NCI-H1105 treated with DMSO at 0.1 percent for 48 hours (cell line): ENCODE data around the gene KCNE3.

Source experiments
- DNase-seq: peaks from one replicate; lab custom pipeline; 2025; lab: John Stamatoyannopoulos, UW

The KCNE3 gene

DNA sequence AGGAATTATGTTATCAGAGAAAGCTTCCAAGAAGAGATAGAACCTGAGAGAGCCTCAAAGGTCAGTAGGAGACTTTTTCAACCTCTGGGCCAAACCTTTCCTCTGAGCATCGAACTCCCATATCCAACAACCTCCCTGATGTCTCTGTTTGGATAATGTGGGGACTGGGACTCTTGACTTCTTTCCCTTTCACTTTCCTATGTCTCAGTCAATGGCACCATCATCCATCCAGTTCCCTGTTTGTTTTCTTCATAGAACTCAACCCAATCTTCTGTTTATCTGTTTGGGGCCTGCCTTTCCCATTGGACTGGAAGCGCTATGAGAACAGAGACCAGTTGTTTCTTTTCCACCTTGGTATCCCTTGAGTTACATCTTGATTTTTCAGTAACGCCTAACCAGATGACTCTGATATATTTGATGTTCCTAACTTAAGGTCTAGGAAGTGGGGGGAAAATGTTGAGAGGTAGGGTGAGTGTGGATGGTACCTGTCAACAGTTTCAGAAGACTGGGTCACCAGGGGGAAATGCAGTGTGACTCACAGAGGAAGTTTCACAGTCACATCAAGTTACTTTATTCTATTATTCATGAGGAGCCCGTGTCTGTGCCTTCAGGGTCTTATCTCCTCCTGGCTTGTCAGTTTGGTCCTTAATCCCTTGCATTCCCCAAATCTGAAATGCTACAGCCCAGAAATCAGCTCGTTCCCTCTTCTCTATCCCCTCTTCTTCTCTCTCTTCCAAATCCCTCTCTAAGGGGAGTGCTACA, 4.5 kb upstream of the KCNE3 start:
- DNase-seq = no peak

GRCh38 chr11:74471037-74471436, 3.7 kb upstream of the KCNE3 start:
- no peak for DNase-seq

DNA sequence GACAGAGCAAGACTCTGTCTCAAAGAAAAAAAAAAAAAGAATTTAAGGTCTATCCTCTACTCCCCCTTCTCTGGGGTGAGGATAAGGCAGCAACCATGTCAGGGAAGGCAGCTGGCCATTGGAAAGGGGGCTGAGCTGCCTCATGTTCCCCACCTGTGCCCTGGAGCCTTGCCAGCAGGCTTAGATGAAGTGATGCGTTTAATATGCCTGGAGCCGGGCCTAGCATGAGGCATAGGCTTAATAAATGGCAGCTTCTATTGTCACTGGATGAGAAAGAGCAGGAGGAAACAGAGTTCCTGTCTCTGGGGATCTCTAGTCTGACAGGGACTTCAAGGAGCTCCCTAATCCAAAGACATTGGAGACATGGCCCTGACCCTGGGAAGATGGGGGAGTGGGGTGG, 3.2 kb upstream of the KCNE3 start:
- DNase-seq = peak; percentile 4

DNA sequence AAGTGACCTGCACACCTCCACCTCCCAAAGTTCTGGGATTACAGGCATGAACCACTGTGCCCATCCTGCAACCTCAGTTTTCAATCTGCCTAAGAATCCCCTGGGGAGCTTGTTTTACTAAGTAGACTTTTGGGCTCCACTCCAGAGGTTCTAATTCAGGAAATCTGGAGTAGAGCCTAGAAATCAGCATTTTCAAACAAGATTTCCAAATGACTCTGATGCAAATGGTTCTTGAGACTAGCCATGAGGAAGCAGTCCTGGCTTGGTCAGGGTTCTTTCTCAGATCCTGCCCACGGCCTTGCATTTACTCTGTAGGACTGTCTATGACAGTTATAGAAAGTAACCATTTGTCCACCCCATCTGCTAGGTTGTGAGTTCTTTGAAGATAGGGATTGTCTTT, 1.6 kb upstream of the KCNE3 start:
- DNase-seq = no peak

- no peak for DNase-seq
Observed at GRCh38 chr11:74468521-74468920, 1.2 kb upstream of the KCNE3 start.

DNA sequence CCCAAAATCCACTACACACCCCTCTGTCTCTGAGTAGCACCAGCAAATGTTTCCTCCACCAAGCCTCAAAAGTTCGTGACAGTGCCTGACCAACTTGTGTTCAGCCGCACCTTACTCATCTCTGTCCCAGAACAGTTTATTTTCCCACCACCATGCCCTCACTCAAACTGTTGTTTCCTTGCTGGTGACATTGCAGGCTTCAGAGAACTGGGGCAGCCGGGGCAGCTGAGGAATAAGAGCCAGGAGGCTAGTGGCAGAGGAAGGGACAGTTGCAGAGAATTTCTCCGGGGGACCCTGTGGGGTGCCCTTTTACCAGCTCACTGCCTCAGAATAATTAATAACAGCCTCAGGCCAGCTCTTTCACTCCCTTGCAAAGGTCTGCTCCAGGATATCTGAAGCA, 709 bp upstream of the KCNE3 start:
- no peak for DNase-seq

DNA sequence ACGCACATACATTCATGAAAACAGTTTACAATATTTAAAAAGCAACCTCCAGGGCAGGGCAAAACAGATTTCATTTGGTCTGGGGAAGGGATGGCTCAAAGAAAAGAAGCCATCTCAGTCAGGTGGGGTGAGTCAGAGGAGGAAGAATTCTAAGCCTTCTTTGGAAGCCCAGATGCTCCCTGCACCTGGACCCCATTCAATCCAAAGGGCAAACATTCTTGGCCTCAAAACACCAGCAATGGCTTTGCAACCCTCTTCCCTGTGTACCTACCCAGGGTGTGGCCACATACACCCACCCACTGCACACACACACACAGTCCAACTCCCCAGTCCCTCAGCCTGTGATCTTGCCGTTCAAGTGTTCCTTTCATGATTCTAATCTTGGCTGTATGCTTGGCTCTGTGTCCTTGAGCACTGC, 2.0 kb downstream of the KCNE3 start:
- DNase-seq = no peak

- DNase-seq = no peak
Observed at GRCh38 chr11:74464746-74465145, 2.6 kb downstream of the KCNE3 start.

DNA sequence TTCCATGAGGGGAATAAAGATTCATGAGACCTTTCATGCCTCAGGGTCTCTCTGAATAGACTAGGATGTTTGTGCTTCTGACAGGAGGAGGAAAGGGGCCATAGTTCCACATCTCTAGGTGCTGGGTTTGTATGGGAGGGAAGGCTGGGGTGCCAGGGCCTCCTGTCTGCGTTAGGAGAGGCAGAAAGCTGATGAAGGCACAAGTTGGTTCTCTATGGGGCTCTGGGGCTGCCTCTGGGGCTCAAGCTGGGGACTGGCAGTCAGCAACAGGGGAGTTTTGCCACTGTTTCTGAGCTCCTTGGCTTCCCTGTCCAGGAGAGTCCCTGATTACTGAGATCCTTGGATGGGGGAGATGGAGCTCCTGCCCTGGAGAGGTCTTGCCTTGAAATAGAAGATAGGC, 4.1 kb downstream of the KCNE3 start:
- no peak for DNase-seq

DNA sequence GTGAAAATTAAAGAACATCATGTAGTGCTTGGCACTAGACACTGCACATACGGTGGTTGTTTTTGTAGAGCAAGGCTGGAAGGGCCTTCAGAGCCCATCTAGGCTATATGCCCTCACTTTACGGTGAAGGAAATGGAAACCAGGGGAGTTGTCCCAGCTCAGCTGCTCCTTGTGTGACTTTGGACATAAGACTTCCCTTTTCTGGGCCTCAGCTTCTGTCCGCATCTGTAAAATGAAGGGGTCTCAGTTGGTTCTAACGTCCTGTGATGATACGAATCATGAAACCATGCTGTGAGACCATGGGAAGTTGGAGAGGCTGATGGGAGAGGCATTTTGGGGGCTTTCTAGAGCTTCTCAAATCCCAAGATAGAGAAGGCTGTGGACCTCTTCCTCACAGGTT, 4.7 kb downstream of the KCNE3 start:
- no peak for DNase-seq

DNA sequence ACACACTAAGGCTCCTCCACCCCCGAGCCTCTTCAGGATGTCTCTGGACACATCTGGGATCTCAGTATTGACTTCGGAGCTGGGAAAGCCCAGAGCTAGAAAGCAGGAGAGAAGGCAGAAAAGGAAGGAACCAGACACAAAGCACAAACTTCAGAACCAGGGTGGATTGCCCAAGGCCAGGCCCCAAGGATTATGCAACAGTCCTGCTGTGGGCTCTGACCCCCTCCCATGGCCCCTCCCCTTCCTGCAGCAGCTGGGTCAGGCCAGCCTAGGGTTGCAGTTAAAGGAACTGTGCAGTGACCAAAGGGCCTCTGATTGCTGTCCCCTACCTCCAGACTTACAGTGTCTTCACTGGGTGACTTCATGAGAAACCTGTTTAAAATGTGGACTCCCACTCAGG, 5.3 kb downstream of the KCNE3 start:
- DNase-seq = no peak

DNA sequence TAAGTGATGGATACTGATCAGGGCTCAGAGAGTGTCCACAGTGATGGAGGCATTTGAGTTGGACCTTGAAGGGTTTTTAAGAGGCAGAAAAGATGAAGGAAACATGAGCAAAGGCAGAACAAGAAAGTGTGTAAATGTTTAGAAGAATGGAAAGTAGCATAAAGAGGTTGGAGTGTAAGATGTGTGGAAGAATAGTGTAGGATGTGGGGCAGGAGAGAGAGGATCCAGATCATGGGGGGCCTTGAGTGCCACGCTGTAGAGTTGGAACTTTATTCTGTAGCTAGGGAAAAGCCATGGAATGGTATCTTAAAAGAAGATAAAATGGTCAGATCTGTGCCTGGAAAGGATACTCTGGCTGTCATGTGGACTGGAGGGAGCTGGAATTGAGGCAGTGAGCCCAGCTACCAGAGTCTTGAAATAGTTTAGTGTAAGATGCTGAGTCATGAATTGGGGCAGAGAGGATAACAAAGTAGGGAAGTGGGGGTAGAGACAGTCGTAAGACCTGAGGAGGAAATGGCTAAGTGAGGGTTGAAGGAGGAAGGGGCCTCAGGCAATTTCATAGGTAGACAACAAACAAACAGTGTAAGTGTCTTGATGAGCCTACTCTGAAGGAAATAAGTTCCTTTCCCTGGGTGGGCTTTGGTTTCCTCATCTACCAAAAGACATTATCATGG, 6.7 kb downstream of the KCNE3 start:
- no peak for DNase-seq

GRCh38 chr11:74460065-74460464, 7.3 kb downstream of the KCNE3 start:
- DNase-seq = no peak

DNA sequence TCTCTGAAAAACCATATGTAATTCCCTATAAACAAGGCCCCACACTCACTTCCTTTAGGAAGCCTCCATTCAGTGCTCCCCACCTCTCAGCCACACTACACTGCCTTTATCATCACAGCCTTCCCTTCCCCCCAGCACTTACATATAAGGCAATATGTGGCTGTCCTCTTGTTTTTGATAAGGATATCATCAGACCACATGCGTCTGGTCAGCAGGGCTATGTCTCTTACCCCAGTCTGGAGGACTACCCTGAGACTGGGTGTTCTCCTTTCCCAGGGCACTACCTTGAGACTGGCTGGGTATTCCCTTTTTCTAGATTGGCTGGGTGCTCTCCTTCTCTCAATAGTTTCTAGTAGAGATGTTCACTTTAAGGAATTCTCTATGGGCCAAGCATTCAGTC, 7.8 kb downstream of the KCNE3 start:
- DNase-seq = no peak

- no peak for DNase-seq
Observed at GRCh38 chr11:74457356-74457755, 10.0 kb downstream of the KCNE3 start.

- DNase-seq = peak; percentile 35
Observed at GRCh38 chr11:74453373-74453975, 13.9 kb downstream of the KCNE3 start.

DNA sequence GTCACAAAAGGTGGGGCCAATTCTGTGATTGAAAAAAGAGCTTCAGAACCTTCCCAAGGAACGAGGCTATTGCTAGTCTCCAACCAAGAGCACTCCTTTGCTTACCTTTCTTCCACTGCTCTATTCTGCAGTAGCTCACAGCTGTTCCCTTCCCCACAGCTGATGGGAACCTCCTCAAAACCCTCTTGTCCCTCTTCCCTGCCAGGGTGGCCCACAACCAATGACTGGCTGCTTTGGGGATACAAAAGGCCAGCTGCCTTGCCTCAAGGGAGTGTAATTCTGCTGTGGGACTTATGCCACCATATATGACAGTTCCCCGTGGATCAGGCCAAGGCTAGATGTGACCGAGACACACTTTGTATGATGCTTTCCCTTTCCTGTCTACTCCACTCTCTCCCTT, 15.0 kb downstream of the KCNE3 start:
- no peak for DNase-seq

- no peak for DNase-seq
Observed at GRCh38 chr11:74450318-74450717, 17.0 kb downstream of the KCNE3 start.

- DNase-seq = peak; percentile 89
Observed at GRCh38 chr11:74449369-74449931, 17.9 kb downstream of the KCNE3 start.

DNA sequence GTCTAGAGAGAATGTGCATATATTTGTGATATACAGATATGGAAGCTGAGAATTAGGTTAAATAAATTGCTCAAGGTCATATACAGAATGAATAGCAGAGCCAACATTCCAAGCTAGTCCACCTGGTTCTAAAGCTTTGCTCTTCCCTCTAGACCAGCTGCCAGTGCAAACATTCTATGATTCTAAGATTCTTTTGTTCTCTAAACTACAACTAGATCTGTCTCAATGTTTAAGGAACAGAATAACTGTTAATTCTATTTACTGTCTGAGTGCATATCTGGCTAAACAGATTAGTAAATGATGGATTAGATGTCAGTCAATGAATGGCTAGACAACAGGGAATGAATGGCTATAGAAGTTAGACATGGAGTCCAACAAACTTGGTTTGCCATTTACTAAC, 19.6 kb downstream of the KCNE3 start:
- no peak for DNase-seq

GRCh38 chr11:74446532-74446938, 20.8 kb downstream of the KCNE3 start:
- DNase-seq = no peak

GRCh38 chr11:74444173-74444826, 23.0 kb downstream of the KCNE3 start:
- DNase-seq = peak; percentile 20
